ENCODE measurements around the gene NR3C2. TPM values are rescaled to one million over a fixed set of nuclear protein-coding genes. Genes with fewer than 3 reads are reported as not detected.

Gene NR3C2
- total RNA-seq, 2 experiments from 2014 or later = 5.3 to 6.1 TPM

GRCh38 chr4:148293571-148293970 is 148.6 kb downstream of the NR3C2 start:
- DNase-seq = no peak

GRCh38 chr4:148292686-148293085 is 149.5 kb downstream of the NR3C2 start:
- no peaks in the 10 kb centered on the region for H3K36me3 Mint-ChIP-seq (ENCODE audit: low read depth)
- DNase-seq = no peak
- intact Hi-C loops (cut with micrococcal nuclease) = no loop called here
- H3K4me1 Mint-ChIP-seq (ENCODE audit: low read depth) = peaks cover 38% of the 10 kb centered on the region
- H3K4me3 Mint-ChIP-seq = no peak overlapping the region
- CTCF ChIA-PET = interaction anchor here (1.6 kb wide), 1 partner anchor 9 kb away, joined by 3 read pairs; no protein-coding TSS in a partner anchor
- H3K27ac Mint-ChIP-seq = no peak overlapping the region
- H3K27me3 Mint-ChIP-seq (ENCODE audit: low read depth) = no peaks in the 10 kb centered on the region
- no peaks in the 10 kb centered on the region for H3K9me3 Mint-ChIP-seq

More at GRCh38 chr4:148293571-148293970, 148.6 kb downstream of the NR3C2 start:
- Mint-ChIP-seq H3K4me1 (ENCODE audit: low read depth) (peaks cover 34% of the 10 kb centered on the region), H3K9me3 (no peaks in the 10 kb centered on the region), H3K36me3 (ENCODE audit: low read depth) (no peaks in the 10 kb centered on the region), H3K27ac (no peak overlapping the region), H3K27me3 (ENCODE audit: low read depth) (no peaks in the 10 kb centered on the region), H3K4me3 (no peak overlapping the region)
- CTCF ChIA-PET = interaction anchor here (1.6 kb wide), 1 partner anchor 9 kb away, joined by 3 read pairs; no protein-coding TSS in a partner anchor
- intact Hi-C loops (cut with micrococcal nuclease) = no loop called here

DNA sequence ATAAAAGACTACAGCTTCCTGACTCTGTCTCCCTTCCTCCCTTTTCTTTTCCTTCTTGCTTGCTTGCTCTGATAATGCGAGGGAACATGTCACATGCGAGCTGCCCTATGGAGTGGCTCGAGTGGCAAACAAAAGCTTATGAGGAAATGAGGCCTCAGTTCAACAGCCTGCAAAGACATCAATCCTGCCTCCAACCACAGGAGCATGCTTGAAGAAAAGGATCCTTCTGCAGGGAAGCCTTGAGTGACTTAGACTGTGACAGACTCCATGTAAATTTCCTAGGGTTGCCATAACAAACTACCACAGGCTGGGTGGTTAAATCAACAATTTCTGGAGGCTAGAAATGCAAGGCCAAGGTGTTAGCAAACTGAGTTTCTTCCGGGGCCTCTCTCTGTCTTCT is 152.5 kb downstream of the NR3C2 start:
- Mint-ChIP-seq H3K27me3 (ENCODE audit: low read depth) (no peaks in the 10 kb centered on the region), H3K36me3 (ENCODE audit: low read depth) (no peaks in the 10 kb centered on the region), H3K27ac (no peak overlapping the region), H3K4me1 (ENCODE audit: low read depth) (peaks cover 28% of the 10 kb centered on the region), H3K9me3 (no peaks in the 10 kb centered on the region), H3K4me3 (no peak overlapping the region)
- CTCF ChIA-PET = no interaction called here
- intact Hi-C loops (cut with micrococcal nuclease) = no loop called here
- DNase-seq = no peak

- no peak for DNase-seq
- Mint-ChIP-seq H3K4me3 (no peak overlapping the region), H3K9me3 (no peaks in the 10 kb centered on the region), H3K27ac (no peak overlapping the region), H3K27me3 (ENCODE audit: low read depth) (no peaks in the 10 kb centered on the region), H3K4me1 (ENCODE audit: low read depth) (peaks cover 25% of the 10 kb centered on the region), H3K36me3 (ENCODE audit: low read depth) (no peaks in the 10 kb centered on the region)
- CTCF ChIA-PET = interaction anchor here (1.0 kb wide), 1 partner anchor 10 kb away, joined by 6 read pairs; no protein-coding TSS in a partner anchor
- intact Hi-C loops (cut with micrococcal nuclease) = no loop called here
These were observed 153.8 kb downstream of the NR3C2 start for GRCh38 chr4:148288448-148288847.

GRCh38 chr4:148287111-148287510 is 155.1 kb downstream of the NR3C2 start:
- H3K4me1 Mint-ChIP-seq (ENCODE audit: low read depth) = peaks cover 27% of the 10 kb centered on the region
- intact Hi-C loops (cut with micrococcal nuclease) = no loop called here

GRCh38 chr4:148286012-148286411 is 156.2 kb downstream of the NR3C2 start:
- DNase-seq = no peak
- Mint-ChIP-seq H3K27ac (no peak overlapping the region), H3K36me3 (ENCODE audit: low read depth) (no peaks in the 10 kb centered on the region), H3K4me3 (no peak overlapping the region), H3K9me3 (no peaks in the 10 kb centered on the region), H3K4me1 (ENCODE audit: low read depth) (peaks cover 24% of the 10 kb centered on the region), H3K27me3 (ENCODE audit: low read depth) (no peaks in the 10 kb centered on the region)
- intact Hi-C loops (cut with micrococcal nuclease) = no loop called here
- CTCF ChIA-PET = no interaction called here

More at GRCh38 chr4:148287111-148287510, 155.1 kb downstream of the NR3C2 start:
- Mint-ChIP-seq H3K27me3 (ENCODE audit: low read depth) (no peaks in the 10 kb centered on the region), H3K36me3 (ENCODE audit: low read depth) (no peaks in the 10 kb centered on the region), H3K9me3 (no peaks in the 10 kb centered on the region), H3K27ac (no peak overlapping the region), H3K4me3 (no peak overlapping the region)
- no peak for DNase-seq
- CTCF ChIA-PET = no interaction called here

DNA sequence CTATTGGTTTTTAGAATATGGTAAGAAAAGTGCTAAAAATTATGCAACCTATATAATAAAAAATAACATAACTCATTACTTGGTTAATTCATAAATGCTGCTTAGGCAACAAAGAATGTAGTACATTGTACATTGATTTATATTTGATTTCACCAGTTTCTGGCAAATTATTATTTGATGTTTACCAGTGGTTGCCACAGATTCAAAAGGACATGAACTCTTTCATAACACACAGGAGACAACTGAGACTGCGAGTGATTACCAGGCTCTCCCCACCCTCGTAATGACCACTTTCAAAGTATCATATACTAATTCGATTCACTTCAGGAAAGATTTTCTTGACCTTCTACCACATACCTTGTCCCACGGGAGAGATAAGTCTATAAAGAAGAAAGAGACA is 158.5 kb downstream of the NR3C2 start:
- CTCF ChIA-PET = interaction anchor here (0.9 kb wide), 1 partner anchor 10 kb away, joined by 3 read pairs; no protein-coding TSS in a partner anchor
- Mint-ChIP-seq H3K36me3 (ENCODE audit: low read depth) (no peaks in the 10 kb centered on the region), H3K27me3 (ENCODE audit: low read depth) (no peaks in the 10 kb centered on the region), H3K27ac (no peak overlapping the region), H3K4me1 (ENCODE audit: low read depth) (peaks cover 23% of the 10 kb centered on the region), H3K9me3 (no peaks in the 10 kb centered on the region), H3K4me3 (no peak overlapping the region)
- no peak for DNase-seq
- intact Hi-C loops (cut with micrococcal nuclease) = loop anchor here (1.0 kb wide), 2 partner anchors 132 to 748 kb away; no protein-coding TSS in a partner anchor

- CTCF ChIA-PET = interaction anchor here (0.9 kb wide), 1 partner anchor 10 kb away, joined by 6 read pairs; no protein-coding TSS in a partner anchor
These were observed 163.9 kb downstream of the NR3C2 start for GRCh38 chr4:148278310-148278709.

GRCh38 chr4:148275266-148275665 is 166.9 kb downstream of the NR3C2 start:
- CTCF ChIA-PET = no interaction called here
- no peaks in the 10 kb centered on the region for H3K36me3 Mint-ChIP-seq (ENCODE audit: low read depth)
- no peak for DNase-seq
- intact Hi-C loops (cut with micrococcal nuclease) = no loop called here
- no peaks in the 10 kb centered on the region for H3K9me3 Mint-ChIP-seq
- no peak overlapping the region for H3K27ac Mint-ChIP-seq
- no peak overlapping the region for H3K4me3 Mint-ChIP-seq
- peaks cover 23% of the 10 kb centered on the region for H3K4me1 Mint-ChIP-seq (ENCODE audit: low read depth)
- no peaks in the 10 kb centered on the region for H3K27me3 Mint-ChIP-seq (ENCODE audit: low read depth)

More at GRCh38 chr4:148278310-148278709, 163.9 kb downstream of the NR3C2 start:
- no peaks in the 10 kb centered on the region for H3K36me3 Mint-ChIP-seq (ENCODE audit: low read depth)
- H3K9me3 Mint-ChIP-seq = no peaks in the 10 kb centered on the region
- no peak overlapping the region for H3K27ac Mint-ChIP-seq
- intact Hi-C loops (cut with micrococcal nuclease) = no loop called here
- no peak for DNase-seq
- H3K4me3 Mint-ChIP-seq = no peak overlapping the region
- H3K27me3 Mint-ChIP-seq (ENCODE audit: low read depth) = no peaks in the 10 kb centered on the region
- H3K4me1 Mint-ChIP-seq (ENCODE audit: low read depth) = peaks cover 23% of the 10 kb centered on the region

GRCh38 chr4:148273501-148273986 is 168.7 kb downstream of the NR3C2 start:
- Mint-ChIP-seq H3K27me3 (ENCODE audit: low read depth) (no peaks in the 10 kb centered on the region), H3K27ac (no peak overlapping the region), H3K4me1 (ENCODE audit: low read depth) (peaks cover 20% of the 10 kb centered on the region), H3K36me3 (ENCODE audit: low read depth) (no peaks in the 10 kb centered on the region), H3K9me3 (no peaks in the 10 kb centered on the region), H3K4me3 (no peak overlapping the region)
- CTCF ChIA-PET = no interaction called here
- no peak for DNase-seq
- intact Hi-C loops (cut with micrococcal nuclease) = no loop called here

GRCh38 chr4:148271166-148271565 is 171.0 kb downstream of the NR3C2 start:
- H3K36me3 Mint-ChIP-seq (ENCODE audit: low read depth) = no peaks in the 10 kb centered on the region
- no peak for DNase-seq
- CTCF ChIA-PET = no interaction called here
- no peaks in the 10 kb centered on the region for H3K27me3 Mint-ChIP-seq (ENCODE audit: low read depth)
- peaks cover 18% of the 10 kb centered on the region for H3K4me1 Mint-ChIP-seq (ENCODE audit: low read depth)
- no peak overlapping the region for H3K4me3 Mint-ChIP-seq
- intact Hi-C loops (cut with micrococcal nuclease) = no loop called here
- H3K9me3 Mint-ChIP-seq = no peaks in the 10 kb centered on the region
- H3K27ac Mint-ChIP-seq = no peak overlapping the region

GRCh38 chr4:148270630-148271029 is 171.6 kb downstream of the NR3C2 start:
- Mint-ChIP-seq H3K4me3 (no peak overlapping the region), H3K9me3 (no peaks in the 10 kb centered on the region), H3K36me3 (ENCODE audit: low read depth) (no peaks in the 10 kb centered on the region), H3K4me1 (ENCODE audit: low read depth) (peaks cover 20% of the 10 kb centered on the region), H3K27me3 (ENCODE audit: low read depth) (no peaks in the 10 kb centered on the region), H3K27ac (no peak overlapping the region)
- DNase-seq = no peak
- CTCF ChIA-PET = no interaction called here
- intact Hi-C loops (cut with micrococcal nuclease) = no loop called here

DNA sequence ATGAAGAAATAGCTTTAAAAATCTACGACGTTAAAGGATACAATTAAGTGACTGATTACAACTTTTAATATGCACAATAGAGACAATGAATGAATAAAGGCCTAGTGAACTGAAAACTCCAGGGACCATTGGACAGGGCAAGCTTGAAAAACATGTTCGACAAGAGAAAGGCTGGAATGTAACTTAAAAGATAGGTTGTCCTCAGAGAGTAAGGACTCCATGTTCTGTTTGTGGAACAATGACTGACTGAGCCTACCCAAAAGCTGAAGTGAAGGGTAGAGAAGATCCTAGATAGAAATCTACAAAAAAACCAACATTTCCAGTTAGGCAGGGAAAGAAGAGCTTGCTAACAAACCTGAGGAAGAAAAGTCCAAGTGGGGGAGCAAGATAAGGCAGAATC is 173.4 kb downstream of the NR3C2 start:
- intact Hi-C loops (cut with micrococcal nuclease) = no loop called here
- no peaks in the 10 kb centered on the region for H3K27me3 Mint-ChIP-seq (ENCODE audit: low read depth)

More for the DNA sequence above, 173.4 kb downstream of the NR3C2 start:
- Mint-ChIP-seq H3K4me1 (ENCODE audit: low read depth) (peaks cover 16% of the 10 kb centered on the region), H3K4me3 (no peak overlapping the region), H3K27ac (no peak overlapping the region), H3K36me3 (ENCODE audit: low read depth) (no peaks in the 10 kb centered on the region), H3K9me3 (no peaks in the 10 kb centered on the region)
- no peak for DNase-seq
- CTCF ChIA-PET = interaction anchor here (1.2 kb wide), 1 partner anchor 12 kb away, joined by 3 read pairs; no protein-coding TSS in a partner anchor
